Ishikawa (cell line): ENCODE measurements around the gene GMPR.

Source experiments
- CEBPB ChIP-seq: IDR thresholded peaks from 2 replicates; pipeline ENCODE4 v1.6.1; 2012
- CREB1 ChIP-seq: IDR thresholded peaks from 2 replicates; pipeline ENCODE4 v1.6.1; 2012; ENCODE audit warnings: low read depth
- EGR1 ChIP-seq: IDR thresholded peaks from 2 replicates; pipeline ENCODE4 v1.6.1; 2012
- EP300 ChIP-seq: IDR thresholded peaks from 2 replicates; pipeline ENCODE4 v1.6.1; 2012; ENCODE audit warnings: borderline replicate concordance
- FOXM1 ChIP-seq: IDR thresholded peaks from 2 replicates; pipeline ENCODE4 v1.6.1; 2012; ENCODE audit warnings: low read depth, borderline replicate concordance
- NFIC ChIP-seq: IDR thresholded peaks from 2 replicates; pipeline ENCODE4 v1.6.1; 2012
- RAD21 ChIP-seq: IDR thresholded peaks from 2 replicates; pipeline ENCODE4 v1.6.1; 2012; ENCODE audit warnings: low read depth
- TAF1 ChIP-seq: IDR thresholded peaks from 2 replicates; pipeline ENCODE4 v1.6.1; 2012; ENCODE audit warnings: low read depth, mild to moderate bottlenecking
- TCF12 ChIP-seq: IDR thresholded peaks from 2 replicates; pipeline ENCODE4 v1.6.1; 2012; ENCODE audit warnings: low read depth
- TEAD4 ChIP-seq: IDR thresholded peaks from 2 replicates; pipeline ENCODE4 v1.6.1; 2012
- USF1 ChIP-seq: IDR thresholded peaks from 2 replicates; pipeline ENCODE4 v1.6.1; 2012
- YY1 ChIP-seq: IDR thresholded peaks from 2 replicates; pipeline ENCODE4 v1.6.1; 2012; ENCODE audit warnings: low read depth
- ZBTB7A ChIP-seq: IDR thresholded peaks from 2 replicates; pipeline ENCODE4 v1.6.1; 2012; ENCODE audit warnings: low read depth
- TF ChIP-seq, protein P1 (sequence below): IDR thresholded peaks from 2 replicates; pipeline ENCODE4 v1.6.1; 2012
- TF ChIP-seq, protein P2 (sequence below): IDR thresholded peaks from 2 replicates; pipeline ENCODE4 v1.6.1; 2012; ENCODE audit warnings: low read depth, mild to moderate bottlenecking

The GMPR gene

DNA sequence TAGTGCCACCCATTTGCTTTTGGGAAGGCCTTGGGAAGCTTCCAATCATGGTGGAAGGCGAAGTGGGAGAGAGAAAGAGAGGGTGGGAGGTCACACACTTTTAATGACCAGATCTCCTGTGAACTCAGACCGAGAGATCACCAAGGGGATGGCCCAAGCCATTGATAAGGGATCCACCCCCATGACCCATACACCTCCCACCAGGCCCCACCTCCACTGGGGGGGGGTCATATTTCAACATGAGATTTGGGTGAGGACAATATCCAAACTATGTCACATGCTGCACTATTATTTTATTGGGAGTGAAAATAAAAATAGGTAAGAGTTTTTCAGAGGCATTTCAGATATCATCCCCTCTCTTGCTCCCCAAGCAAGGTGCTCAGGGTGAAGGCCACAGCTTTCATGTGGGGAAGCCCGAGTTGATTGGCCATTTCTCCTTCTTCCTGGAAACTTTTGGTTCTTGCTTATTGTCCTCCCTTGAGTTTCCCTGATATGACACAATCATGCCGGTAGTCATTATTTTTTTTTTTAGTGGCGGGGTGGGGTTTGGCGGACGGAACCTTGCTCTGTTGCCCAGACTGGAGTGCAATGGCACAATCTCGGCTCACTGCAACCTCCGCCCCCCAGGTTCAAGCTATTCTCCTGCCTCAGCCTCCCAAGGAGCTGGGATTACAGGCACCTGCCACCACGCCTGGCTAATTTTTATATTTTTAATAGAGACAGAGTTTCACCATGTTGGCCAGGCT lies 15.2 kb downstream of the GMPR start:
- no peak for TF ChIP-seq EP300
- TF ChIP-seq, protein P1, sequence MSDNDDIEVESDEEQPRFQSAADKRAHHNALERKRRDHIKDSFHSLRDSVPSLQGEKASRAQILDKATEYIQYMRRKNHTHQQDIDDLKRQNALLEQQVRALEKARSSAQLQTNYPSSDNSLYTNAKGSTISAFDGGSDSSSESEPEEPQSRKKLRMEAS, result no peak
- no peak for TF ChIP-seq NFIC
- TF ChIP-seq, protein P2, sequence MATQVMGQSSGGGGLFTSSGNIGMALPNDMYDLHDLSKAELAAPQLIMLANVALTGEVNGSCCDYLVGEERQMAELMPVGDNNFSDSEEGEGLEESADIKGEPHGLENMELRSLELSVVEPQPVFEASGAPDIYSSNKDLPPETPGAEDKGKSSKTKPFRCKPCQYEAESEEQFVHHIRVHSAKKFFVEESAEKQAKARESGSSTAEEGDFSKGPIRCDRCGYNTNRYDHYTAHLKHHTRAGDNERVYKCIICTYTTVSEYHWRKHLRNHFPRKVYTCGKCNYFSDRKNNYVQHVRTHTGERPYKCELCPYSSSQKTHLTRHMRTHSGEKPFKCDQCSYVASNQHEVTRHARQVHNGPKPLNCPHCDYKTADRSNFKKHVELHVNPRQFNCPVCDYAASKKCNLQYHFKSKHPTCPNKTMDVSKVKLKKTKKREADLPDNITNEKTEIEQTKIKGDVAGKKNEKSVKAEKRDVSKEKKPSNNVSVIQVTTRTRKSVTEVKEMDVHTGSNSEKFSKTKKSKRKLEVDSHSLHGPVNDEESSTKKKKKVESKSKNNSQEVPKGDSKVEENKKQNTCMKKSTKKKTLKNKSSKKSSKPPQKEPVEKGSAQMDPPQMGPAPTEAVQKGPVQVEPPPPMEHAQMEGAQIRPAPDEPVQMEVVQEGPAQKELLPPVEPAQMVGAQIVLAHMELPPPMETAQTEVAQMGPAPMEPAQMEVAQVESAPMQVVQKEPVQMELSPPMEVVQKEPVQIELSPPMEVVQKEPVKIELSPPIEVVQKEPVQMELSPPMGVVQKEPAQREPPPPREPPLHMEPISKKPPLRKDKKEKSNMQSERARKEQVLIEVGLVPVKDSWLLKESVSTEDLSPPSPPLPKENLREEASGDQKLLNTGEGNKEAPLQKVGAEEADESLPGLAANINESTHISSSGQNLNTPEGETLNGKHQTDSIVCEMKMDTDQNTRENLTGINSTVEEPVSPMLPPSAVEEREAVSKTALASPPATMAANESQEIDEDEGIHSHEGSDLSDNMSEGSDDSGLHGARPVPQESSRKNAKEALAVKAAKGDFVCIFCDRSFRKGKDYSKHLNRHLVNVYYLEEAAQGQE, result no peak
- TF ChIP-seq USF1, result no peak
- TF ChIP-seq TCF12, result no peak
- TF ChIP-seq CREB1, result no peak
- no peak for TF ChIP-seq TEAD4
- no peak for TF ChIP-seq TAF1
- TF ChIP-seq YY1, result no peak
- TF ChIP-seq EGR1, result no peak
- no peak for TF ChIP-seq FOXM1
- no peak for TF ChIP-seq RAD21

- TF ChIP-seq YY1, result no peak
- TF ChIP-seq, protein P2, result no peak
- TF ChIP-seq NFIC, result no peak
- no peak for TF ChIP-seq RAD21
- TF ChIP-seq USF1, result no peak
- TF ChIP-seq CEBPB, result no peak
- no peak for TF ChIP-seq CREB1
- TF ChIP-seq TCF12, result no peak
- no peak for TF ChIP-seq ZBTB7A
Observed at GRCh38 chr6:16254535-16254934, 16.1 kb downstream of the GMPR start.

GRCh38 chr6:16256781-16257180 lies 18.4 kb downstream of the GMPR start:
- TF ChIP-seq, protein P2, result no peak
- TF ChIP-seq FOXM1, result no peak
- TF ChIP-seq NFIC, result no peak
- TF ChIP-seq, protein P1, result no peak
- TF ChIP-seq EP300, result no peak
- no peak for TF ChIP-seq ZBTB7A
- TF ChIP-seq YY1, result no peak
- no peak for TF ChIP-seq USF1
- TF ChIP-seq TCF12, result no peak
- TF ChIP-seq TAF1, result no peak

- TF ChIP-seq FOXM1, result no peak
- TF ChIP-seq, protein P1, result no peak
- no peak for TF ChIP-seq EGR1
- TF ChIP-seq, protein P2, result no peak
- no peak for TF ChIP-seq USF1
- no peak for TF ChIP-seq ZBTB7A
- TF ChIP-seq NFIC, result no peak
- TF ChIP-seq TEAD4, result no peak
- TF ChIP-seq YY1, result no peak
- no peak for TF ChIP-seq CEBPB
- TF ChIP-seq CREB1, result no peak
- no peak for TF ChIP-seq TCF12
- no peak for TF ChIP-seq RAD21
Observed at GRCh38 chr6:16257999-16258708, 19.8 kb downstream of the GMPR start.
